GM21529 (cell line): Measurements from ENCODE around the gene CYSTM1.
A peak's percentile ranks its signal among the peaks of the same experiment; 100 is the strongest.

Experiments used
- ATAC-seq: cut with Tn5 transposase; IDR thresholded peaks from one replicate; pipeline ENCODE4 v1.9.1; 2021; ENCODE audit not compliant: unreplicated experiment

The CYSTM1 gene

GRCh38 chr5:140232731-140233130 lies 57.7 kb downstream of the CYSTM1 start:
- ATAC-seq = no peak

- ATAC-seq = no peak
Observed at GRCh38 chr5:140234377-140234989, 59.5 kb downstream of the CYSTM1 start.

GRCh38 chr5:140235791-140236551 lies 61.0 kb downstream of the CYSTM1 start:
- ATAC-seq = no peak

GRCh38 chr5:140236891-140237598 lies 62.1 kb downstream of the CYSTM1 start:
- ATAC-seq = no peak

GRCh38 chr5:140238756-140239155 lies 63.8 kb downstream of the CYSTM1 start:
- no peak for ATAC-seq

GRCh38 chr5:140239461-140239860 lies 64.5 kb downstream of the CYSTM1 start:
- ATAC-seq = no peak

- peak; percentile 64 for ATAC-seq
Observed at GRCh38 chr5:140239939-140240700, 65.1 kb downstream of the CYSTM1 start.

GRCh38 chr5:140240987-140241706 lies 66.2 kb downstream of the CYSTM1 start:
- ATAC-seq = no peak

- no peak for ATAC-seq
Observed at GRCh38 chr5:140242099-140242498, 67.1 kb downstream of the CYSTM1 start.

GRCh38 chr5:140242890-140243585 lies 68.0 kb downstream of the CYSTM1 start:
- no peak for ATAC-seq

GRCh38 chr5:140243706-140244250 lies 68.8 kb downstream of the CYSTM1 start:
- no peak for ATAC-seq

GRCh38 chr5:140244525-140245025 lies 69.6 kb downstream of the CYSTM1 start:
- ATAC-seq = peak; percentile 55

GRCh38 chr5:140245341-140245740 lies 70.4 kb downstream of the CYSTM1 start:
- no peak for ATAC-seq

- ATAC-seq = no peak
Observed at GRCh38 chr5:140245926-140246325, 70.9 kb downstream of the CYSTM1 start.

- no peak for ATAC-seq
Observed at GRCh38 chr5:140246378-140247122, 71.6 kb downstream of the CYSTM1 start.

GRCh38 chr5:140248414-140248813 lies 73.4 kb downstream of the CYSTM1 start:
- ATAC-seq = no peak

- peak; percentile 38 for ATAC-seq
Observed at GRCh38 chr5:140249536-140249935, 74.5 kb downstream of the CYSTM1 start.

- no peak for ATAC-seq
Observed at GRCh38 chr5:140250386-140250785, 75.4 kb downstream of the CYSTM1 start.

GRCh38 chr5:140251527-140251973 lies 76.6 kb downstream of the CYSTM1 start:
- peak; percentile 75 for ATAC-seq
